Activated naive CD8-positive, alpha-beta T cell treated with anti-CD3 and anti-CD28 coated beads, Interleukin-2, amount 10 ng/mL, durations not matched to agents 7 days and 5 days (primary cell): Measurements from ENCODE around the gene SLC35B3. TPM values are rescaled to one million over a fixed set of nuclear protein-coding genes. Genes with fewer than 3 reads are reported as not detected.
"Not testable (repeated sequence)": the region's sequence is repeated elsewhere in the genome, so short reads cannot be mapped to it uniquely, and the experiment has no call there.

Experiments used
- ATAC-seq: fragments of 150-1000 bp; cut with Tn5 transposase; one replicate; pipeline ENCODE4 v1.10.0; 2021; ENCODE audit warnings: low read depth, moderate library complexity
- POLR2A ChIA-PET: fragments of 350-600 bp; sonication (Branson Sonifier 250); formaldehyde crosslinking; loops from one replicate; lab custom pipeline; 2021; ENCODE audit warnings: antibody characterized with exemption; lab: Charles Lee
- DNase-seq: peaks from one replicate; pipeline ENCODE4 v3.0.0; 2021
- H3K27ac Mint-ChIP-seq: one replicate; pipeline ENCODE4 v1.8.0; 2022; ENCODE audit warnings: mild to moderate bottlenecking, mixed read lengths
- H3K27me3 Mint-ChIP-seq: one replicate; pipeline ENCODE4 v1.8.0; 2022; ENCODE audit warnings: mild to moderate bottlenecking, moderate library complexity, mixed read lengths
- H3K36me3 Mint-ChIP-seq: one replicate; pipeline ENCODE4 v1.8.0; 2021; ENCODE audit warnings: mild to moderate bottlenecking, mixed read lengths
- H3K4me1 Mint-ChIP-seq: one replicate; pipeline ENCODE4 v1.8.0; 2021; ENCODE audit warnings: mixed read lengths
- H3K4me3 Mint-ChIP-seq: one replicate; pipeline ENCODE4 v1.8.0; 2022; ENCODE audit warnings: mild to moderate bottlenecking, moderate library complexity, mixed read lengths
- H3K9me3 Mint-ChIP-seq: one replicate; pipeline ENCODE4 v1.8.0; 2021; ENCODE audit warnings: mixed read lengths
- total RNA-seq, 2 experiments: library from RNA; stranded (reverse); gene quantifications; one replicate each; pipeline ENCODE4 v1.2.3, GENCODE V29; 2021

SLC35B3 gene
- total RNA-seq, 2 experiments from 2014 or later = 11.6 to 12.7 TPM

GRCh38 chr6:8437813-8438212 is 2.5 kb upstream of the SLC35B3 start:
- no peaks in the 10 kb centered on the region for H3K27me3 Mint-ChIP-seq
- ATAC-seq = no peak
- peaks cover 6% of the 10 kb centered on the region for H3K36me3 Mint-ChIP-seq
- peaks cover 4% of the 10 kb centered on the region for H3K9me3 Mint-ChIP-seq
- DNase-seq = no peak
- H3K4me3 Mint-ChIP-seq = no peak overlapping the region
- no peak overlapping the region for H3K27ac Mint-ChIP-seq
- peaks cover 22% of the 10 kb centered on the region for H3K4me1 Mint-ChIP-seq
- POLR2A ChIA-PET = no interaction called here

GRCh38 chr6:8436966-8437365 is 1.6 kb upstream of the SLC35B3 start:
- Mint-ChIP-seq H3K36me3 (peaks cover 9% of the 10 kb centered on the region), H3K27me3 (no peaks in the 10 kb centered on the region), H3K27ac (peak overlapping the region; percentile 30), H3K4me3 (no peak overlapping the region), H3K4me1 (peaks cover 24% of the 10 kb centered on the region), H3K9me3 (peaks cover 4% of the 10 kb centered on the region)
- ATAC-seq (no peak), DNase-seq (no peak)
- POLR2A ChIA-PET = no interaction called here

DNA sequence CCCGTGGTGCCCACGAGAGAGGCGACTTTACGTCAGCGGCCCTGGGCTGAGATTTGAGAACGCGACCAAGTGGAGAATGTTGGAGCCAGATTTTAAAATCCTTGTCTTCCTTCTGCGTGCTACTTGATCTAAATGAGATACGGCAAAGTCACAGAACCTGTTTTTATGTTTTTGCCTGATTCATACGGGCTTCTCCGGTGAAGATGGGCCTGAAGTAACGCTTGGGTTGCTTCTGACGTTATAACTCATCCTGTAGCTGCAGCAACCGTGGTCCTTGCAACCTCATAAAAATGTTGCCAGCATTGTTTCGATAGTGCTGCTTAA is 462 bp upstream of the SLC35B3 start:
- Mint-ChIP-seq H3K36me3 (peaks cover 18% of the 10 kb centered on the region), H3K27me3 (no peaks in the 10 kb centered on the region), H3K9me3 (peaks cover 4% of the 10 kb centered on the region), H3K4me3 (peak overlapping the region; percentile 83), H3K27ac (peak overlapping the region; percentile 91), H3K4me1 (peaks cover 28% of the 10 kb centered on the region)
- DNase-seq = no peak
- POLR2A ChIA-PET = no interaction called here
- ATAC-seq = no peak

DNA sequence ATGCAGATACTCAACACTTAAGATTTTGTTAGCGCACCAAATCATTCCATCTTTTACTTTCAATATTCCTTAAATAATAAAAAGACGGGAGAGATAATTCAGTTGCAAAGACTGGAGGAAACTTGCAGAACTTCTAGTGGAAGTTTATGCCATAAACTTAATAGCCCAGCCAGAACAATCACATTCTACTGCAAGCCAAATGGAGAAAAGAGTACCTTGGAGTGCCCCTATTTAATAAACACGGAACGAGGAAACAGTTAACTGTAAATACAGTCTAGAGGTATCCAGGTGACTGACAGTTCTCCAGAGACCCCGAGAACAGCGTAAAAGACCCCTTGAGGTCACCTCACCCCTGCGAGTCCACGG is 635 bp downstream of the SLC35B3 start:
- H3K27ac Mint-ChIP-seq = peak overlapping the region; percentile 91
- H3K27me3 Mint-ChIP-seq = no peaks in the 10 kb centered on the region
- peaks cover 18% of the 10 kb centered on the region for H3K36me3 Mint-ChIP-seq
- POLR2A ChIA-PET = no interaction called here
- DNase-seq = no peak
- H3K4me1 Mint-ChIP-seq = peaks cover 28% of the 10 kb centered on the region
- peaks cover 4% of the 10 kb centered on the region for H3K9me3 Mint-ChIP-seq
- peak overlapping the region; percentile 83 for H3K4me3 Mint-ChIP-seq
- ATAC-seq = no peak

DNA sequence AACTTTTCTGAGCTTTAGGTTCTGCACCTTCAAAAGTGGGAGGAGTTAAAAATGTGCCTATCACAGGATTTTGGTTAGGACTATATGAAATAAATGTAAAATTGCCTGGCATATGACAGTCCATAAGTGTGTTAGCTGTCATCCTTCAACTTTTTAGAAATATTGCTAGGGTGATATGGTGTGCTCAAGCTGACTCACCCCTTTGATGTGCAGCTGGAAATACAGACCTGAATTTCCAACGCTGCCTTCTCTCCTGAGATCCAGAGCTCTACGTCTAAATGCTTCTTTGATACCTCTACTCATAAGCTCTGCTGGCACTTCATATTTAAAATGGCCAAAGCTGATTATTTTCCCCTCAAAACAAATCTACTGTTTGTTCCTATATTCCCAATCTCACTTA is 2.7 kb downstream of the SLC35B3 start:
- ATAC-seq (no peak), DNase-seq (no peak)
- Mint-ChIP-seq H3K9me3 (peaks cover 4% of the 10 kb centered on the region), H3K27ac (no peak overlapping the region), H3K4me3 (no peak overlapping the region), H3K27me3 (no peaks in the 10 kb centered on the region), H3K36me3 (peaks cover 17% of the 10 kb centered on the region), H3K4me1 (peaks cover 28% of the 10 kb centered on the region)
- POLR2A ChIA-PET = no interaction called here

GRCh38 chr6:8429821-8430220 is 5.5 kb downstream of the SLC35B3 start:
- Mint-ChIP-seq H3K36me3 (peaks cover 30% of the 10 kb centered on the region), H3K27me3 (no peaks in the 10 kb centered on the region), H3K9me3 (no peaks in the 10 kb centered on the region), H3K4me3 (no peak overlapping the region), H3K4me1 (peaks cover 19% of the 10 kb centered on the region), H3K27ac (no peak overlapping the region)
- POLR2A ChIA-PET = no interaction called here
- no peak for DNase-seq
- no peak for ATAC-seq

- H3K27me3 Mint-ChIP-seq, POLR2A ChIA-PET, DNase-seq, H3K4me1 Mint-ChIP-seq, H3K4me3 Mint-ChIP-seq, H3K9me3 Mint-ChIP-seq, H3K27ac Mint-ChIP-seq, ATAC-seq: not testable (repeated sequence)
- H3K36me3 Mint-ChIP-seq = peaks cover 28% of the 10 kb centered on the region
Measured at GRCh38 chr6:8426544-8426943, 8.8 kb downstream of the SLC35B3 start.

- H3K27ac Mint-ChIP-seq = no peak overlapping the region
- H3K9me3 Mint-ChIP-seq = no peaks in the 10 kb centered on the region
- no peaks in the 10 kb centered on the region for H3K4me1 Mint-ChIP-seq
- peaks cover 30% of the 10 kb centered on the region for H3K36me3 Mint-ChIP-seq
- no peak for DNase-seq
- no peaks in the 10 kb centered on the region for H3K27me3 Mint-ChIP-seq
- POLR2A ChIA-PET = no interaction called here
- no peak overlapping the region for H3K4me3 Mint-ChIP-seq
- no peak for ATAC-seq
Measured at GRCh38 chr6:8420031-8420588, 15.2 kb downstream of the SLC35B3 start.

DNA sequence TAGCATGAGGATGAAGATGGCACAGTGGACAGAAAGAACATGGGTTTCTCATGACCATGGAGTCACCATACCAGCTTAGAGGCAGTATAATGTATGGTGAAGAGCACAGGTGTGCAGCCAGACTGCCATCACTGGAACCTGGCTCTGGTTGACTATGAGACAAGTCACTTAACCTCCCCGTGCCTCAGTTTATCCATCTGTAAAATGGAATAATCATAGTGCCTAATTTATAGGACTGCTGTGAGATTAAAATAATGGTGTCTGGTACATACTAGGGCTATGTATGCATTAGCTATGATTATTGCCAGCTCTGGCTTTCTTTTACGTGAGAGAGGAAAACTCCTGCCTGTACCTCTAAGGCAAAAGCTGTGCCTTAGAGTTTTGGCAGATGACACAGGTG is 19.4 kb downstream of the SLC35B3 start:
- no peak for DNase-seq
- Mint-ChIP-seq H3K36me3 (peaks cover 35% of the 10 kb centered on the region), H3K27me3 (no peaks in the 10 kb centered on the region), H3K9me3 (no peaks in the 10 kb centered on the region), H3K4me3 (no peak overlapping the region), H3K4me1 (no peaks in the 10 kb centered on the region), H3K27ac (no peak overlapping the region)
- POLR2A ChIA-PET = no interaction called here
- ATAC-seq = no peak

DNA sequence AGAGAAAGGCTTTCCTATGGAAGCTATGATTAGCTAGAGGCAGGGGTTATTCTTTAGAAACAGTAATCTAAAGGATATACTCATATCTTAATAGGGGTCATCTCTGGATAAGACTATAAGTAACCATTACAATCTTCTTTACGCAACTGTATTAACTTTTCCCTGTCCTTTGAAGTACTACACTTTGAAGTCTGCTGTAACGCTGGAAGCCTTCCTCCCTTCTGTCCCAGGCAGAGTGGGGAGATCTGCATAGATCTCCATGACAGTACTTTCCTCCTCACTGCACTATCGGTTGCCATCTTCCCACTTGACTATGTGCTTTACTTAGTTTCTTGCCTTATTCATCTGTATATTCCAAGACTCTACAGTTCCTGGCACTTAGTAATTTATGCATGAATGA is 20.1 kb downstream of the SLC35B3 start:
- Mint-ChIP-seq H3K36me3 (peaks cover 35% of the 10 kb centered on the region), H3K4me3 (no peak overlapping the region), H3K27me3 (no peaks in the 10 kb centered on the region), H3K27ac (no peak overlapping the region), H3K9me3 (no peaks in the 10 kb centered on the region), H3K4me1 (no peaks in the 10 kb centered on the region)
- ATAC-seq (no peak), DNase-seq (no peak)
- POLR2A ChIA-PET = no interaction called here

DNA sequence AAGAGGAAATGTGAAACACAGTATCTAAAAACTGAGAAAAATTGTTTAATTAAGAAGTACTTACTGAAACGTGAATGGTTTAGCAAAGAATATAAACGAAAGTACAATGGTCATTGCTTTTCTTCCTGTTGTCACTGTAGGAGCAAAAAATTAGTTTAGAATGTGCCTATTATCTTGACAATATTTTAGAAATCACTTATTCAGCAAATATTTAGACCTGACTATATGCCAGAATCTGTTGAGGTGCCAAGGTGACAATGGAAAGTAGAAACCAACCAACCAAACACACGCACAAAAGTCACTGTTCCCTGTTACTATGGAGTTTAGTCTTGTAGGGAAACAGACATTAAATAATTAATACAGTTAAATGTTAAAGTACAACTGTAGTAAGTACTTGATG is 20.5 kb downstream of the SLC35B3 start:
- no peak for DNase-seq
- H3K27me3 Mint-ChIP-seq = no peaks in the 10 kb centered on the region
- ATAC-seq = no peak
- H3K27ac Mint-ChIP-seq = no peak overlapping the region
- no peaks in the 10 kb centered on the region for H3K4me1 Mint-ChIP-seq
- POLR2A ChIA-PET = no interaction called here
- peaks cover 2% of the 10 kb centered on the region for H3K9me3 Mint-ChIP-seq
- peaks cover 38% of the 10 kb centered on the region for H3K36me3 Mint-ChIP-seq
- no peak overlapping the region for H3K4me3 Mint-ChIP-seq

GRCh38 chr6:8405946-8406345 is 29.4 kb downstream of the SLC35B3 start:
- H3K4me3 Mint-ChIP-seq, ATAC-seq, DNase-seq, POLR2A ChIA-PET, H3K27ac Mint-ChIP-seq, H3K27me3 Mint-ChIP-seq, H3K4me1 Mint-ChIP-seq, H3K9me3 Mint-ChIP-seq: not testable (repeated sequence)
- H3K36me3 Mint-ChIP-seq = peaks cover 21% of the 10 kb centered on the region

DNA sequence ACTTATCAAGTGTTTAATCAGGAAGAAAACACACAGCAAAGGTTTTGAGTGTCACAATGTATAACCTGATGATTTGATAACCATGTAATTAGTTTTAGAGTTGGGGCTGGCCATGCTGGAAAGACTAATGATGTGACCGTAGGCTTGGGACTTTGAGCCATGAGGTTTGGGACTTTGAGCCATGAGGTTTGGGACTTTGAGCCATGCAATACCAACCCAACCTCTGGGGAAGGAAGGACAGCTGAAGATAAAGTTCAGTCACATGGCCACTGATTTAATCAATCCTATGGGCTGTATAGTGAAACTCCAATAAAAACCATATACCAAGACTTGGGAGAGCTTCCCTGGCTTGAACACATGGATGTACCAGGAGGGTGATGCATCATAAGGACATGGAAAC is 32.8 kb downstream of the SLC35B3 start:
- H3K4me1 Mint-ChIP-seq = no peaks in the 10 kb centered on the region
- peaks cover 3% of the 10 kb centered on the region for H3K36me3 Mint-ChIP-seq
- no peaks in the 10 kb centered on the region for H3K27me3 Mint-ChIP-seq
- no peak overlapping the region for H3K4me3 Mint-ChIP-seq
- POLR2A ChIA-PET = no interaction called here
- ATAC-seq = no peak
- no peak for DNase-seq
- H3K9me3 Mint-ChIP-seq = peaks cover 4% of the 10 kb centered on the region
- no peak overlapping the region for H3K27ac Mint-ChIP-seq

DNA sequence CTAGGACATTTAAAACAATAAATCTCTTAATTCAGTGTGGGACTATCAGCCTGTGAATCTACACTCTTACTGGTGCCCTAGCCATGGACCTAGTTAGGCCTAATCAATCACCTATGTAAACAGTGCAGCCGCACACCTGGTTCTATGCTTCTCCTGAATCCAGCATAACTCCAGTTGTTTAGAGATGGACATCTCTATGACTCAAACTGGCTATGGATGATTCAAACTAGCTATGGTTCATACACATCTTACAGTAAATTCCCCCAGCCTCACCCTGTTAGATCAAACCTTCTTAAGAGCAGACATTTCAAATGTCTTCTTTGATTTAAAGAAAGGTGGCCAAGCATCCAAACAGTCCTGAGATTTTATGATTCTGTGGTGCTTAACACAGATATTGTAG is 34.7 kb downstream of the SLC35B3 start:
- Mint-ChIP-seq H3K4me1 (no peaks in the 10 kb centered on the region), H3K9me3 (peaks cover 2% of the 10 kb centered on the region), H3K4me3 (no peak overlapping the region), H3K27ac (no peak overlapping the region), H3K36me3 (peaks cover 2% of the 10 kb centered on the region), H3K27me3 (no peaks in the 10 kb centered on the region)
- ATAC-seq (no peak), DNase-seq (no peak)
- POLR2A ChIA-PET = no interaction called here

DNA sequence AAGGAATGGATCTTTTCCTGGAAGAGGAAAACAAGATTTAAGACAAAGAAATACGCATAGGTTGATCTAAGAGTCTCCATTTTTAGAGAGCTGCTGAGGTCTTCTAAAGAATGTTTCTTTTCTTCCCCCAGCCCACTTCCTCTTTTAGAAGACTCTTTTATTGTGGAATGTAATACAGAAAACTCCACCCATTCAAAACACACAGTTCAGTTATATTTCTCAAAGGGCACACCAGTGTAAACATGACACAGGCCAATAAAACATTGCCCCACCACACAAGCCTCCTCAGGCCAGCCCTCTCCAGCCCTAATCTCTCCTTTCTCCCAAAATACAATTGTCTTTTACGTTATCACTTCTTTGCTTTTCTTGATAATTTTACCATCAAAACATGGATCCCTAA is 42.8 kb downstream of the SLC35B3 start:
- Mint-ChIP-seq H3K4me1 (peaks cover 12% of the 10 kb centered on the region), H3K27ac (peak overlapping the region; percentile 72), H3K27me3 (no peaks in the 10 kb centered on the region), H3K9me3 (no peaks in the 10 kb centered on the region), H3K36me3 (peaks cover 5% of the 10 kb centered on the region), H3K4me3 (peak overlapping the region; percentile 39)
- peak; percentile 52 for ATAC-seq
- POLR2A ChIA-PET = no interaction called here
- no peak for DNase-seq
